ENCODE data around the gene CACNA1B.
"Not testable (repeated sequence)": the region's sequence is repeated elsewhere in the genome, so short reads cannot be mapped to it uniquely, and the experiment has no call there.

GRCh38 chr9:137888621-137889020, 11.0 kb downstream of the CACNA1B start:
- not testable (repeated sequence) for TF ChIP-seq CTCF, POLR2A (IDR thresholded peaks at IDR 0.05)
